Measurements from ENCODE around the gene SPATA25.

- TF ChIP-seq POLR2A (IDR thresholded peaks at IDR 0.05) (no peak), CTCF (IDR thresholded peaks at IDR 0.05) (no peak)
These were observed 654 bp downstream of the SPATA25 start for GRCh38 chr20:45886590-45887345.
